Neural progenitor cell (in vitro differentiated cells): ENCODE data around the gene RGS6. TPM values are rescaled to one million over a fixed set of nuclear protein-coding genes. Genes with fewer than 3 reads are reported as not detected.

ENCODE experiments used
- DNase-seq: peaks from one replicate; pipeline ENCODE4 v3.0.0-alpha.2; 2016; ENCODE audit warnings: low spot score
- H2AFZ ChIP-seq: fragments of 200-600 bp; sonication (generic); replicated peaks from 2 replicates; pipeline ENCODE4 v1.6.1; 2016; ENCODE audit warnings: antibody characterized with exemption
- H3F3A ChIP-seq: fragments of 200-600 bp; sonication (generic); 2 replicates; pipeline ENCODE4 v1.6.1; 2016; ENCODE audit warnings: antibody characterized with exemption, low read depth
- H3K27ac ChIP-seq: fragments of 200-600 bp; sonication (generic); 2 replicates; pipeline ENCODE4 v1.5.1; 2016; ENCODE audit warnings: mild to moderate bottlenecking
- H3K27me3 ChIP-seq: fragments of 200-600 bp; sonication (generic); 2 replicates; pipeline ENCODE4 v1.6.1; 2016; ENCODE audit warnings: mild to moderate bottlenecking, moderate library complexity
- H3K36me3 ChIP-seq: fragments of 200-600 bp; sonication (generic); 2 replicates; pipeline ENCODE4 v1.5.1; 2016
- H3K4me1 ChIP-seq: fragments of 200-600 bp; sonication (generic); 2 replicates; pipeline ENCODE4 v1.6.1; 2016; ENCODE audit warnings: mixed run types
- H3K4me2 ChIP-seq: fragments of 200-600 bp; sonication (generic); 2 replicates; pipeline ENCODE4 v1.6.1; 2016
- H3K4me3 ChIP-seq: fragments of 200-600 bp; sonication (generic); 2 replicates; pipeline ENCODE4 v1.5.1; 2016
- H3K79me2 ChIP-seq: fragments of 200-600 bp; sonication (generic); 2 replicates; pipeline ENCODE4 v1.6.1; 2016; ENCODE audit warnings: low read depth
- H3K9ac ChIP-seq: fragments of 200-600 bp; sonication (generic); 2 replicates; pipeline ENCODE4 v1.6.1; 2016
- H3K9me3 ChIP-seq: fragments of 200-600 bp; sonication (generic); 2 replicates; pipeline ENCODE4 v1.5.1; 2016; ENCODE audit warnings: low read depth
- H4K20me1 ChIP-seq: fragments of 200-600 bp; sonication (generic); 2 replicates; pipeline ENCODE4 v1.6.1; 2016; ENCODE audit warnings: low read depth
- H3K27ac Mint-ChIP-seq: 3 replicates; pipeline ENCODE4 v1.8.0; 2021; ENCODE audit warnings: mixed read lengths
- H3K27me3 Mint-ChIP-seq: 2 replicates; pipeline ENCODE4 v1.8.0; 2022; ENCODE audit warnings: low read depth, mild to moderate bottlenecking, inconsistent platforms, moderate library complexity, mixed read lengths; ENCODE audit not compliant: insufficient read depth
- H3K36me3 Mint-ChIP-seq: 3 replicates; pipeline ENCODE4 v1.8.0; 2021; ENCODE audit warnings: mixed read lengths
- H3K4me1 Mint-ChIP-seq: 3 replicates; pipeline ENCODE4 v1.8.0; 2021; ENCODE audit warnings: mixed read lengths
- H3K4me3 Mint-ChIP-seq: 3 replicates; pipeline ENCODE4 v1.8.0; 2021; ENCODE audit warnings: mild to moderate bottlenecking, moderate library complexity, mixed read lengths
- H3K9me3 Mint-ChIP-seq: 3 replicates; pipeline ENCODE4 v1.8.0; 2020; ENCODE audit warnings: mixed read lengths
- CTCF ChIP-seq: fragments of 200-600 bp; sonication (generic); IDR thresholded peaks from 2 replicates; pipeline ENCODE4 v1.5.1; 2017; ENCODE audit warnings: antibody characterized with exemption, mild to moderate bottlenecking
- EZH2 ChIP-seq: fragments of 200-600 bp; sonication (generic); IDR thresholded peaks from 2 replicates; pipeline ENCODE4 v1.6.1; 2017; ENCODE audit warnings: antibody characterized with exemption, mild to moderate bottlenecking, moderate library complexity
- EZH2phosphoT487 ChIP-seq: fragments of 200-600 bp; sonication (generic); IDR thresholded peaks from 2 replicates; pipeline ENCODE4 v1.6.1; 2017; ENCODE audit warnings: antibody characterized with exemption
- total RNA-seq: library from RNA; depleted of rRNA; stranded (reverse); fragments of >200 nt; gene quantifications from 2 replicates; pipeline ENCODE4 v1.2.3, GENCODE V29; 2015; ENCODE audit warnings: low replicate concordance

Gene RGS6
- total RNA-seq, 1 donor from 2014 or later: 0.80 TPM

- no peaks in the 10 kb centered on the region for H3K79me2 ChIP-seq
- Mint-ChIP-seq H3K36me3 (no peaks in the 10 kb centered on the region), H3K27ac (peak overlapping the region; percentile 74), H3K9me3 (no peaks in the 10 kb centered on the region), H3K4me3 (no peak overlapping the region), H3K4me1 (peaks cover 25% of the 10 kb centered on the region), H3K27me3 (peaks cover 10% of the 10 kb centered on the region)
- no peaks in the 10 kb centered on the region for H3K27me3 ChIP-seq
- TF ChIP-seq EZH2phosphoT487: no peak
- no peak for TF ChIP-seq CTCF
- no peak for TF ChIP-seq EZH2
- H3F3A ChIP-seq: peaks cover 9% of the 10 kb centered on the region
- H4K20me1 ChIP-seq: no peaks in the 10 kb centered on the region
- H3K9ac ChIP-seq: no peak overlapping the region
- H3K4me3 ChIP-seq: no peak overlapping the region
- DNase-seq: no peak
- no peaks in the 10 kb centered on the region for H3K36me3 ChIP-seq
- H3K4me1 ChIP-seq: peaks cover 15% of the 10 kb centered on the region
- no peak overlapping the region for H3K4me2 ChIP-seq
- no peak overlapping the region for H2AFZ ChIP-seq
- no peak overlapping the region for H3K27ac ChIP-seq
- H3K9me3 ChIP-seq: no peaks in the 10 kb centered on the region
These were observed 611.1 kb downstream of the RGS6 start for GRCh38 chr14:72543341-72543740.

- Mint-ChIP-seq H3K4me3 (no peak overlapping the region), H3K27ac (peak overlapping the region; percentile 85), H3K4me1 (peaks cover 25% of the 10 kb centered on the region), H3K9me3 (no peaks in the 10 kb centered on the region), H3K36me3 (no peaks in the 10 kb centered on the region), H3K27me3 (peaks cover 8% of the 10 kb centered on the region)
- Histone ChIP-seq H3K27ac (peak overlapping the region; percentile 69), H3F3A (peaks cover 9% of the 10 kb centered on the region), H3K9ac (no peak overlapping the region), H3K79me2 (no peaks in the 10 kb centered on the region), H3K27me3 (no peaks in the 10 kb centered on the region), H3K4me2 (no peak overlapping the region), H3K4me3 (no peak overlapping the region), H3K9me3 (no peaks in the 10 kb centered on the region), H3K4me1 (peaks cover 15% of the 10 kb centered on the region), H3K36me3 (no peaks in the 10 kb centered on the region), H4K20me1 (no peaks in the 10 kb centered on the region), H2AFZ (peak overlapping the region; percentile 66)
- peak; percentile 75 for DNase-seq
- TF ChIP-seq EZH2phosphoT487 (no peak), CTCF (no peak), EZH2 (no peak)
These were observed 612.6 kb downstream of the RGS6 start for GRCh38 chr14:72544615-72545387.

GRCh38 chr14:72545411-72546311 lies 613.4 kb downstream of the RGS6 start:
- Histone ChIP-seq H3F3A (peaks cover 9% of the 10 kb centered on the region), H3K4me2 (no peak overlapping the region), H3K4me1 (peaks cover 15% of the 10 kb centered on the region), H4K20me1 (no peaks in the 10 kb centered on the region), H3K27ac (no peak overlapping the region), H3K27me3 (no peaks in the 10 kb centered on the region), H3K36me3 (no peaks in the 10 kb centered on the region), H3K9me3 (no peaks in the 10 kb centered on the region), H3K4me3 (no peak overlapping the region), H2AFZ (peak overlapping the region; percentile 66), H3K9ac (no peak overlapping the region), H3K79me2 (no peaks in the 10 kb centered on the region)
- Mint-ChIP-seq H3K4me3 (no peak overlapping the region), H3K4me1 (peaks cover 25% of the 10 kb centered on the region), H3K9me3 (no peaks in the 10 kb centered on the region), H3K36me3 (no peaks in the 10 kb centered on the region), H3K27me3 (peaks cover 5% of the 10 kb centered on the region), H3K27ac (peak overlapping the region; percentile 53)
- DNase-seq: no peak
- TF ChIP-seq EZH2phosphoT487: no peak
- no peak for TF ChIP-seq EZH2
- no peak for TF ChIP-seq CTCF
